Esophagus muscularis mucosa (tissue), 4 donors: ENCODE results near the gene KRT16. TPM values are rescaled to one million over a fixed set of nuclear protein-coding genes. Genes with fewer than 3 reads are reported as not detected.

Experiments used
- DNase-seq: peaks from one replicate; pipeline ENCODE4 v3.0.0-alpha.2; 2017; ENCODE audit errors: extremely low spot score
- H3K27ac ChIP-seq, 4 donors: fragments of 200-600 bp; sonication (generic); replicated peaks in 1 of 4; 1 replicate in 3 of 4; 2 replicates in 1 of 4; pipeline ENCODE4 v1.5.1; 2016 to 2019; ENCODE audit warnings: mild to moderate bottlenecking in 1 of 4
- H3K27me3 ChIP-seq, 4 donors: fragments of 200-600 bp; sonication (generic); one replicate each; pipeline versions ENCODE4 v1.5.1 to v1.6.0; 2016 to 2019
- H3K36me3 ChIP-seq, 4 donors: fragments of 200-600 bp; sonication (generic); one replicate each; pipeline ENCODE4 v1.5.1; 2016 to 2019
- H3K4me1 ChIP-seq, 4 donors: fragments of 200-600 bp; sonication (generic); one replicate each; pipeline ENCODE4 v1.5.1; 2016 to 2019
- H3K4me3 ChIP-seq, 4 donors: fragments of 200-600 bp; sonication (generic); 1 replicate in 2 of 4; 2 replicates in 2 of 4; pipeline ENCODE4 v1.5.1; 2016 to 2019; ENCODE audit warnings: mild to moderate bottlenecking in 4 of 4, moderate library complexity in 1 of 4
- H3K9me3 ChIP-seq, 4 donors: fragments of 200-600 bp; sonication (generic); 1 replicate in 3 of 4; 2 replicates in 1 of 4; pipeline ENCODE4 v1.5.1; 2016 to 2019
- CTCF ChIP-seq, 3 experiments: fragments of 200-600 bp in 2 of 3; fragments of 450-650 bp in 1 of 3; sonication (generic) in 2 of 3; IDR thresholded peaks; one replicate each; pipeline ENCODE4 v1.5.1; 2017 to 2019; ENCODE audit warnings: antibody characterized with exemption in 3 of 3, mild to moderate bottlenecking in 2 of 3, moderate library complexity in 1 of 3
- EP300 ChIP-seq: sonication (generic); formaldehyde crosslinking; IDR thresholded peaks from one replicate; pipeline ENCODE4 v1.6.1; 2017; ENCODE audit warnings: antibody characterized with exemption
- POLR2A ChIP-seq: fragments of 450-650 bp; IDR thresholded peaks from one replicate; pipeline ENCODE4 v1.6.1; 2017; ENCODE audit warnings: antibody characterized with exemption, moderate library complexity, mild to moderate bottlenecking, low read depth
- POLR2AphosphoS5 ChIP-seq, 2 donors: sonication (generic); formaldehyde crosslinking; IDR thresholded peaks; one replicate each; pipeline ENCODE4 v1.6.1; 2017; ENCODE audit warnings: antibody characterized with exemption in 2 of 2
- WGBS: methylation state at CpG from one replicate; pipeline ENCODE4 v1.1.5; 2018; 5-methylcytosine and 5-hydroxymethylcytosine counted together
- intact Hi-C: fragments of 100-400 bp; cut with DNase I; formaldehyde crosslinking; loops from one replicate; pipeline ENCODE4 v1.15.1; 2023
- total RNA-seq, 4 donors: library from RNA; depleted of rRNA; stranded (reverse); fragments of >200 nt; gene quantifications; one replicate each; pipeline versions ENCODE4 v1.1.0 to v1.2.1, GENCODE V29; 2016

The KRT16 gene
- total RNA-seq, 4 donors from 2014 or later, result 1.7 TPM; not detected in 3

- Histone ChIP-seq H3K9me3 (no peaks in the 10 kb centered on the region), H3K4me1 (peaks cover 6 to 13% (median 9%) of the 10 kb centered on the region in 4 donors), H3K27ac (no peak overlapping the region), H3K36me3 (no peaks in the 10 kb centered on the region), H3K27me3 (peaks cover 0 to 5% (median 0%) of the 10 kb centered on the region in 4 donors), H3K4me3 (no peak overlapping the region)
- DNase-seq, result no peak
- WGBS, result 74% methylated on average over 5 of the region's 7 CpGs
- intact Hi-C loops, result no loop called here
- TF ChIP-seq CTCF (IDR thresholded peaks at IDR 0.05) (no peak), EP300 (no peak), POLR2A (no peak), POLR2AphosphoS5 (IDR thresholded peaks at IDR 0.05) (no peak)
These were observed 22.1 kb upstream of the KRT16 start for GRCh38 chr17:41634639-41635038.

GRCh38 chr17:41633556-41634199 lies 21.1 kb upstream of the KRT16 start:
- intact Hi-C loops, result no loop called here
- no peak for DNase-seq
- 91% methylated on average over 11 of the region's 14 CpGs for WGBS

GRCh38 chr17:41632482-41633105 lies 20.0 kb upstream of the KRT16 start:
- WGBS, result 73% methylated on average over 5 of the region's 5 CpGs
- H3K9me3 ChIP-seq, result no peaks in the 10 kb centered on the region
- H3K4me3 ChIP-seq, result no peak overlapping the region
- no peak overlapping the region for H3K27ac ChIP-seq
- no peaks in the 10 kb centered on the region for H3K36me3 ChIP-seq
- TF ChIP-seq POLR2A, result no peak
- no peak for TF ChIP-seq POLR2AphosphoS5 (IDR thresholded peaks at IDR 0.05)
- no peak for TF ChIP-seq CTCF (IDR thresholded peaks at IDR 0.05)
- TF ChIP-seq EP300, result no peak
- intact Hi-C loops, result no loop called here
- H3K4me1 ChIP-seq, result peaks cover 6 to 13% (median 9%) of the 10 kb centered on the region in 4 donors
- DNase-seq, result no peak
- peaks cover 0 to 5% (median 0%) of the 10 kb centered on the region in 4 donors for H3K27me3 ChIP-seq

More at GRCh38 chr17:41633556-41634199, 21.1 kb upstream of the KRT16 start:
- H3K4me1 ChIP-seq, result peaks cover 6 to 13% (median 9%) of the 10 kb centered on the region in 4 donors
- no peaks in the 10 kb centered on the region for H3K9me3 ChIP-seq
- no peak overlapping the region for H3K4me3 ChIP-seq
- H3K36me3 ChIP-seq, result no peaks in the 10 kb centered on the region
- TF ChIP-seq EP300, result no peak
- no peak overlapping the region for H3K27ac ChIP-seq
- H3K27me3 ChIP-seq, result peaks cover 0 to 5% (median 0%) of the 10 kb centered on the region in 4 donors

GRCh38 chr17:41631898-41632285 lies 19.3 kb upstream of the KRT16 start:
- Histone ChIP-seq H3K9me3 (no peaks in the 10 kb centered on the region), H3K27ac (no peak overlapping the region), H3K36me3 (no peaks in the 10 kb centered on the region), H3K4me1 (peaks cover 6 to 13% (median 9%) of the 10 kb centered on the region in 4 donors), H3K4me3 (no peak overlapping the region), H3K27me3 (peaks cover 0 to 5% (median 0%) of the 10 kb centered on the region in 4 donors)
- WGBS, result 94% methylated on average over 3 of the region's 15 CpGs
- no peak for DNase-seq
- intact Hi-C loops, result no loop called here
- TF ChIP-seq CTCF (IDR thresholded peaks at IDR 0.05) (no peak), EP300 (no peak), POLR2A (no peak), POLR2AphosphoS5 (IDR thresholded peaks at IDR 0.05) (no peak)

- intact Hi-C loops, result no loop called here
- TF ChIP-seq POLR2AphosphoS5 (IDR thresholded peaks at IDR 0.05) (no peak), EP300 (no peak), CTCF (IDR thresholded peaks at IDR 0.05) (no peak), POLR2A (no peak)
- Histone ChIP-seq H3K4me1 (peaks cover 6 to 13% (median 9%) of the 10 kb centered on the region in 4 donors), H3K4me3 (no peak overlapping the region), H3K9me3 (no peaks in the 10 kb centered on the region), H3K27ac (no peak overlapping the region), H3K36me3 (no peaks in the 10 kb centered on the region), H3K27me3 (peaks cover 0 to 5% (median 0%) of the 10 kb centered on the region in 4 donors)
- no peak for DNase-seq
- 94% methylated on average over 7 of the region's 8 CpGs for WGBS
These were observed 18.7 kb upstream of the KRT16 start for GRCh38 chr17:41631025-41631897.
